Dermis microvascular lymphatic vessel endothelial cell (primary cell): ENCODE measurements around the gene ANKLE1. TPM values are rescaled to one million over a fixed set of nuclear protein-coding genes. Genes with fewer than 3 reads are reported as not detected.
A peak's percentile ranks its signal among the peaks of the same experiment; 100 is the strongest.

Experiments used
- DNase-seq, 2 donors: peaks; one replicate each; pipeline versions ENCODE4 v3.0.0 to v3.0.0-alpha.2; 2010; ENCODE audit warnings: low read depth in 2 of 2
- total RNA-seq: library from RNA; depleted of rRNA; stranded (reverse); fragments of >200 nt; gene quantifications from 2 replicates; pipeline ENCODE4 v1.2.1, GENCODE V29; 2014

ANKLE1 gene, protein sequence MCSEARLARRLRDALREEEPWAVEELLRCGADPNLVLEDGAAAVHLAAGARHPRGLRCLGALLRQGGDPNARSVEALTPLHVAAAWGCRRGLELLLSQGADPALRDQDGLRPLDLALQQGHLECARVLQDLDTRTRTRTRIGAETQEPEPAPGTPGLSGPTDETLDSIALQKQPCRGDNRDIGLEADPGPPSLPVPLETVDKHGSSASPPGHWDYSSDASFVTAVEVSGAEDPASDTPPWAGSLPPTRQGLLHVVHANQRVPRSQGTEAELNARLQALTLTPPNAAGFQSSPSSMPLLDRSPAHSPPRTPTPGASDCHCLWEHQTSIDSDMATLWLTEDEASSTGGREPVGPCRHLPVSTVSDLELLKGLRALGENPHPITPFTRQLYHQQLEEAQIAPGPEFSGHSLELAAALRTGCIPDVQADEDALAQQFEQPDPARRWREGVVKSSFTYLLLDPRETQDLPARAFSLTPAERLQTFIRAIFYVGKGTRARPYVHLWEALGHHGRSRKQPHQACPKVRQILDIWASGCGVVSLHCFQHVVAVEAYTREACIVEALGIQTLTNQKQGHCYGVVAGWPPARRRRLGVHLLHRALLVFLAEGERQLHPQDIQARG
- total RNA-seq = 0.51 and 0.63 TPM in 2 replicates

DNA sequence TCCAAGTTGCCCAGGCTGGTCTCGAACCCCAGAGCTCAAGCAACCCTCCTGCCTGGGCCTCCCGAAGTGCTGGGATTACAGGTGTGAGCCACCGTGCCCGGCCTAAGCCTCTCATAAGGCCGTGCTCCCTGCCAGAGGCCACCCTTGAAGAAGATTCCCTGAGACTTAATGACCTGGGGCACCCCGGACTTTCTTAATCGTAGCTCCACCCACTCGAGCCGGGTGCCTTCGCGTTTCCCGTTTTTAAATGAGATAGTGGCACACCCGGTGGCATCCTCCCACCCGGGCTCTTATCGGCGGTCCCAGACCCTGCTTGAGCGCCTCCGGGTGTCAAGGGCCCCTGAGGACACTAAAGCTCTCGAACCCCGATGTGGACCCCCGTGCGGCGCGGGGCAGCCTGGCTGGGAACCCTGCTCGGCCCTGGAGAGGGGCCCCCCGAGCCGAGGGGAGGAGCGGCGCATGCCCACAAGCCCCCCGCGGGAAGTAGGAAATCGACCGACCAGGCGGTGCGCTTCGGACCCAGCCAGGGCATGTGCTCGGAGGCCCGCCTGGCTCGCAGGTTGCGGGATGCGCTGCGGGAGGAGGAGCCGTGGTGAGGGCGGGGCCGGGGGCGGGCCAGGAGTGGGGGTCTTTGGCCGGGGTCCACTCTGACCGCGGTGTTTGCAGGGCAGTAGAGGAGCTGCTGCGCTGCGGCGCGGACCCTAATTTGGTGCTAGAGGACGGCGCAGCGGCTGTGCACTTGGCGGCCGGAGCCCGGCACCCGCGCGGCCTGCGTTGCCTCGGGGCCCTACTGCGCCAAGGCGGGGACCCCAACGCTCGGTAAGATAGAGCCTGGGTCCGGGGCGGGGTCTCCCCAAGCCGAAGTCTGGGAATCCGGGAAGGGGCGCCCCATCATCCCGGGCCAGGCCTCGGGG is at the start of gene ANKLE1:
Gene ANKLE1 (plus strand): TSS at position 511 of the 914 bp plus-strand sequence. CDS start 20 bp downstream, at position 531.
- DNase-seq = peak in 1 of 2 donors; percentile 36

- DNase-seq = no peak
Measured at GRCh38 chr19:17232258-17232657, 49.4 kb upstream of the ANKLE1 start.

DNA sequence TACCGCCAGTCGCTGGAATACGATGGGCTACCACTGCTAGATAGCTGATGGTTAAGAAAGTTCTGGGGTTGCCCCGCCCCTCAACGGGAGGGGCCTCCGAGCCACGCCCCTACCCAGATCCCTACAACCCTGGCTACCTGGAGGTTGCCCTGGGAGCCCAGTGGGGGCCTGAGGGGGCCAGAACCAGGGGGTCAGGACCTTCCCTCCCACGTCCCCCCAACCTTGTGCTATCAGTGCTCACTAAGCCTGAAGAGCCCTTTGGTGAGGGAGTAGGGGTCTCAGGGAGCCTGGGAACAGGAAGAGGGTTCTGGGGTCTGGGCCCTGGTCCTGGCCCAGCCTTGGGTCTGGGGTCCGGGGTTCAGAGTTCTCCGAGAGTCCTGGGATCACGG is 46.8 kb upstream of the ANKLE1 start:
- peak in 1 of 2 donors; percentile 47 for DNase-seq

DNA sequence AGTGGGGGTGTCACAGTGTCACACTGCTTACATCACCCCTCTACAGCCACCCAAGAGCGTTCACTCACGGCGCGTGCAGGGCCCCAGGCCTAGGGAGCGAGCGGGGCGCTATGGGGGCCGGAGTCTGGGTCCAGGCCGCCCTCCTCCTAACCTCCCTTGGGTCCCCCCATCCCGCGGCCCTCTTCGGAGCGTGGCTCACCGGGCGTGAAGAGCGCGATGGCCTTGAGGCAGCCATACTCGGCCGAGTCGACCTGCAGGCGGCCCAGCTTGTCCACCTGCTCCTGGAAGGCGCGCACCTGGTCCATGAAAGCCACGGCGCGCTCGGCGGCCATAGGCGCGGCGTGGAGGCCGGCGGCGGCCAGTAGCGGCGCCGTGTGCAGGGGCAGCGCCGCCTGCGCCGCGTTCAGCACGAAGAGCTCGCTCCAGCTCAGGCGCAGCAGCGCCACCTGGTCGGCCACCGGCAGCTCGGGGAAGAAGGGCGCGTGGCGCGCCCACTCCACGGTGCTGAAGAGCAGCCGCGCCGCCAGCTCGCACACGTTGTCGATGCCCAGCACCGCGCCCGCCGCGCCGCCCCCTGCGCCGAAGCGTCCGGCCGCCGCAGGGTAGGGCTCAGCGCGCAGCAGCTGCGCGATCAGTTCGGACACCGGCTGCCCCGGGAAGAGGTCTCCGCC is 46.3 kb upstream of the ANKLE1 start:
- DNase-seq = peak; percentile 65 to 89

DNA sequence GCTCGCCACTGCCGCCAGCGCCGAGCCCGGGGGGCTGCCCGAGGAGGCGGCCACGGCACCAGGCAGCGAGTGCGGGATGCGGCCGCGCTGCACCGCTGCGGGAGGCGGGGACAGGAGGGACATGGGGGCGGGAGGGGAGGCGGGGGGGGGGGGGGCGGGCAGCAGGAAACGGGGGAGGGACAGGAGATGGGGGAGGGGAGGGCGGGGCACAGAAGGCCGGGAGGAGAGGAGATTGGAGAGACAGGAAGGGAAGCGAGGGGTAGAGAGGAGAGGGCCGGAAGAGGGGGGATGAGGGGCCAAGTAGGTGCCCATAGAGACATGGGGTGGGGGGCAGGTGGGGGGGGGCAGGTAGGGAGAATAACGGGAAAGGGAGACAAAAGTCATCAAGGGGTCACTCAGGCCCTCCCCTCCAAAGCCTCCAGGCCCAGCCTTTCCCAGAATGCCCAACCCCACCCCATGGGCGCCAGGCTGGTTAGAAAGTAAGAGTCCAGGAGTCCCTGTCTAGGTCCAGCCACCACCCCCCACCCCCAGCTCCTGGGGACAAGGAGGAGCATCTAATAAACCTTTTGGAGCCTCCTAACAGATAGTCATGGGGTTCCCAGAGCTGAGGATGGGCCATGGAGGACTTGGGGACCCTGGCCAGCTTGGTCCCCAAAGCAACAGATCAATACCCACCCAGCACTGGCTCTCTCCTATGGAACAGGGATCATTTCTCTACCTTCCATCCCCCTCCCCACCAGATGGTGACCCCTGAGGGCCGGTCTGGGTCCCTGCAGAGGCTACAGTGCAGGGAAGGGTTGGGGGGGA is 45.5 kb upstream of the ANKLE1 start:
- DNase-seq = peak in 1 of 2 donors; percentile 42

- no peak for DNase-seq
Measured at GRCh38 chr19:17236811-17237543, 44.7 kb upstream of the ANKLE1 start.

DNA sequence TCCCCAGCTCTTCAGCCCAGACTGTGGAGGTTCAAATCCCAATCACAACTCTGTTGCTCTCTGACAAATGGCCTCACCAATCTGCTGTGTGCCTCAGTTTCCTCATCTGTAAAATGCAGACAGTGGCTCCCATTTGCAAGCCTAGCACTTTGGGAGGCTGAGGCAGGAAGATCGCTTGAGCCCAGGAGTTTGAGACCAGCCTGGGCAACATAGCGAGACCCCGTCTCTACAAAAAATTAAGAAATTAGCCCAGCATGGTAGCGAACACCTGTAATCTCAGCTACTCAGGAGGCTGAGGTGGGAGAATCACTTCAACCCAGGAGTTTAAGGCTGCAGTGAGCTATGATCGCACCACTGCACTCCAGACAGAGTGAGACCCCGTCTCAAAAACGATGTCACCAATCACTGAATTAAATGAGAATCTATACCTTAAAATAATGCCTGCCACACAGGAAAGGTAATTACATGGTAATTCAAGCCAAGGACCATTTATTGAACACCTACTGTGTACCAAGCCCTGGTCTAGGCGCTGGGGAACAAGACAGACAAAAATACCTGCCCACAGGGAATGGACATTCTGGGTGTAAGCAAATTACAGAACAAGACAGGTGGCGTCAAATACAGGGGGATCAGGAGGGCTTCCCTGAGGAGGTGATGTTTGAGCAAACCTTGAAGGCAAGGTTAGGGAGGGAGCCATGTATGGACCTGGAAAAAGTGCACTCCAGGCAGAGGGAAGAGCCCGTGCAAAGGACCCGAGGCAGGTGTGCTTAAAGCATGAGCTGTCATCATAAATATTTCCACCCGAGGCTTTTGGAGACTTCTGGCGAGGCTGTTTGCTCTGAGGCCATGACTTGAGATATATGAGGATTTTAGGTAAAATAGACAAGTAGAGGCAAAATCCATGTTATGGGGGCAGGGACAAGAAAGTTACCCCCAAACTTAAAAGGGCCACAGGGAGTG is 43.7 kb upstream of the ANKLE1 start:
- no peak for DNase-seq

- no peak for DNase-seq
Measured at GRCh38 chr19:17240062-17240752, 41.5 kb upstream of the ANKLE1 start.

DNA sequence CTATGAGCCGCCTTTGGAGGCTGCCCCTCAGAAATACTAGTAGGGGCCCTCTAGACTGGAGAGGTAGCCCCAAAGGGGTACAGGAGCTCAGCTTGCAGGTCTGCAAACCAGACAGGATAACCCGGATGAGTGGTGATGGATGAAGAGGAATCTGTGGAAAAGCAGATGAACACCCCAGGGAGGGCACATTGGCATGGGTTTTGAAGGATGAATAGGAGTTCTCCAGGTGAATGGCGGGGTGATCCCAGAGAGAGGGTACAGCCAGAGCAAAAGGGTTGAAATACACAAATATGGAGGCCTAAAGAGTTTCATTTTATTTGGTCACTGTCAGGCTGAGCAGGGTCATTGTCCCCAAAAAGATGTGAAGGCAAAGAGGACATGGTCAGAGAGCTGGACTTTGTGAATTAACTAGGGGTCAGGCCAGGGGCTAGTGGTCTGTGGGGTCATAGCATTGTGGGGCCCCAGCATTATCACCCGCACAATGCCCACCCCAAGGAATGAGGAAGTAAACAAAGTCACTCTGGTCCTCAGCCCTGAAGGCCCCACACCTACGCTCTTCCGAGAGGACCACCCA is 40.8 kb upstream of the ANKLE1 start:
- no peak for DNase-seq

GRCh38 chr19:17242431-17243208 is 39.1 kb upstream of the ANKLE1 start:
- DNase-seq = no peak

DNA sequence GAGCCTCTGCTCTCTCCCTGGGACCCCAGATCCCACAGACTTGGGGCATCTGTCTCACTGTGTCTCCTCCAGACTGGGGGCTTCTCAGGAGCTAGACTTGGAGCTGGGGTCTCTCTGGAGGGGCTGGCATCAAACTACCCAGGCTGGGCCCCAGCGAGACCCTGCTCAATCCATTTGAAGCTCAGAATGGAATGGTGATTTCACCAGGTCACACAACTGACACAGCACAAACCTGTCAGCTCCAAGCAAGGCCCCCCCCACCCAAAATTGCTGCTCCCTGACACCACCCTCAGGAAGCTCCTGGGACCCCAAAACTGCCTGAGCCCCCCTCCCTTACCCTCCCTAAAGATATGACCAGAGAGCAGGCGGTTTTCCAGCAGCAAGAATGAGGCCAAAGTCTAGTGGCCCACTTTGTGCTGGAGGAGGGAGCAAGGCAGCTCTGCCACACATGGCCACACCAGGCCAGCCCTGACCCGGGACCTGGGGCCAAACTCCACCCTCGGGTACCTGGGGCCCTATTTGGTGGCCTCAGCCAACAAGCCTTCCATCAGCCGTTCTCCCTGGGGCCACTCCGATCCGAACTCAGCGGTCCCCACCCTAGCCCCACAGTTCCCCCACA is 38.4 kb upstream of the ANKLE1 start:
- DNase-seq = no peak

DNA sequence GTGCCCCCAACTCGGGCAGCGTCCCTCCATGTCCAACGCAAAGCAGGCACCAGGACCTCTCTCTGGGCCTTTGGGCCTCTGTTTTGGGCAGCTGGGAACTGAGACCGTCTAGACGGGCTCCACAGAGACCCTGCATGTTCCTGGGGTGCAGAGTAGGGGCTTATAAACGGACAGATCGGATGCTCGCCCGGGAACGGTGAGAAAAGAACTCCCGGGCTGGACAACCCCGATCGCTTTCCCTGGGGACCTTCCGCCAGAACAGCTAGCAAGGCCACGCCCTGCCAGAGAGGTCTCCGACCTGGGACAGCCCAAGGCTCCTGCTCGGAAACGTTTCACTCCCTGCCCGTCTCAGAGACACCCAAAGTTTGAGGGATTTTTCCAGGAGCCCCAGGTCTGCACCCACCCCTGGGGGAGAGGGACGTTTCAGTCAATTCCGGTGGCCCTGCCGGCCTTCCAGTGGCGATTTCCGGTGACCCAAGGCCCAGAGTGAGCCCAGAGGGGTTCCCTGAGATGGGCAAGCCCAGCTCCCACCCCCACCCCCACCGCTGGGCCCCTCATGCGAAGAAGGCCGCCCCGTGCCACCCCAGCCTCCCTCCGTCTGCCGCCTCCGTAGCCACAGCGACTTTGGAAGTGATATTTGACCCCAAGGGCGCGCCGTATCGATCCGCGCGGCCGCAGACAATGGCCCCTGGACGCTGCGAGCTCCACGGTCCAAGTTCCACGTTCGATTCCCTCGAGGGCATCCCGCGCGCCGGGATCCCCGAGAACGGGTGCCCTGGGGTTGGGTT is 37.7 kb upstream of the ANKLE1 start:
- DNase-seq = no peak

DNA sequence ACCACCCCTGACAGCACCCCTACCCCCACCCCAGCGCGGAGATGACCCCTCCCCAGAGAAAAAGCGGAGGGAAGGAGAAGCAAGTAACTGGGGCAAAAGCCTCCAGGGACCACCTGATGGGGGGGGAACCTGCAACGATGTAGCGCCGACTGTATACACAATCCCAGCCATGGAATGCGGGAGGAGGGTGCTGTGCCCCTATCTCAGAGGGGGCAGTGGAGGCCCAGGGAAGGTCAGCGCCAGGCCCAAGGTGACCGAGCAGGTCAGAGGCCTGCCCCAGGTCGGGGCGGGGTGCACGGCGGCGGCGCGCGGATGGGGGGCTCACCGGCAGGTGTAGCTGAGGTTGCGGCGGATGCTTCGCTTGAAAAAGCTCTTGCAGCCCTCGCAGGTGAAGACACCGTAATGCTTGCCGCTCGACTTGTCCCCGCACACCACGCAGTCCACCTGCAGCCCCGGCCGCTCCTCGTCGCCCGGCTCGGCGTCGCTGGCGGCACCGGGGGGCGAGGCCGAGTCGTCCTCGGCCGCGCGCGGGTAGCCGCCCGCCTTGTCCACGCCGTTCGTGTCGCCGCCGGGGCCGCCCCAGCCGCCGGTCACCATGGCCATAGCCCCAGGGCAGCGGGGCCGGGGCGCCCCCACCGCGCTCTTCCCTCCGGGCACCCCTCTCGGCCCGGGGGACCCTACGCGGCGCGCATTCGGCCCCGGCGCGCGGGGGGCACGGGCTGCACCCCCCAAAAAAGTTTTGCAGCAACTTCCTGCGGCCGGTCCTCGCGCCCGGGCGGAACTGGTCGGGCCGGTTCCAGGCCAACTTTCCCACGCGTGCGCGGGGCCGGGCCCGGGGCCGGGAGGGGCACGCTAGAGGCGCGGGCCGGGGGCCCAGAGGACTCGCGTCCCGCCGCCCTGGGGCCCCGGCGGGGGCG is 36.8 kb upstream of the ANKLE1 start:
- no peak for DNase-seq

DNA sequence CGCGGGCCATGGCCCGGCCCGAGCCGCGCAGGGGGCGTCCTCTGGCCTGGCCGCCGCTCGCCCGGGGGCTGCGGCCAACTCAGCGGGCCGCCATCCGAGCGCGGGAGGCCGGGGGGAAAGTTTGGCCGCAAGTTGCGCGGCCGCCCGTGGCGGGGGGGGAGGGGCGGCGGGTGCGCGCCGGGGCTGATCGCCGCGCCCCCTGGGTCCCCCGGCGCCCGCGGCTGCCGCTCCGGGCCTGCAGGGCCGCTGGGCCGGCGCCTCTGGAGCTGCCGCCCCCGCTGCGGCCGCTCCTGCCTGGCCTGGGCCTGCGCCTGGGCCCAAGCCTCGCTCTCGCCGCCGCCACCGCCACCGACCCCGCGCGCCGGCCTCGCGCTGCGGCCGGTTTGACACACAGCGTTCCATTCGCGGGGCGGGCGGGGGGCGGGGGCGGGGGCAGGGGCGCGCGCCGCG is 36.1 kb upstream of the ANKLE1 start, which contains the start of gene NR2F6:
Gene NR2F6 (minus strand): TSS at position 385 of the 450 bp plus-strand sequence. CDS start 699 bp downstream, outside the sequence.
- DNase-seq = no peak
